ENCODE data around the gene TAS2R50.

Gene TAS2R50

DNA sequence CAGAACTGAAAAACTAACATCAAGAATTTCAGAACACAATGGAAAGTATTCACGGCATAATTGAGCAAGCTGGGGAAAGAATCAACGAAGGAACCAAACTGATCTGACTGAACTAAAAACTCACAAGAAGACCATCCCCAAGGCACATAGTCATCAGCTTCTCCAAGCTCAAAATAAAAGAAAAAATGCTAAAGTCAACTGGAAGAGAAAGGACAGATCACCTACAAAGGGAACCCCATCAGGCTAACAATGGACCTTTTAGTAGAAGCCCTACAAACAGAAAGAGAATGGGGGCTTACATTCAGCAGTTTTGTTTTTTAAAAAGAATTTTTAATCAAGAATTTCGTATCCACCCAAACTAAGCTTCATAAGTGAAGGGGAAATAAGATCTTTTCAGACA lies 11.7 kb downstream of the TAS2R50 start:
- DNase-seq (ENCODE audit: low read depth), result no peak
- no peak for TF ChIP-seq CTCF (conservative IDR thresholded peaks at IDR 0.05; ENCODE audit: low read depth, low read length)
- H3K4me3 ChIP-seq (ENCODE audit: low read length), result no peak overlapping the region

GRCh38 chr12:10968765-10969456 lies 17.8 kb downstream of the TAS2R50 start:
- DNase-seq (ENCODE audit: low read depth), result peak; percentile 39
- no peak for TF ChIP-seq CTCF (conservative IDR thresholded peaks at IDR 0.05; ENCODE audit: low read depth, low read length)
- no peak overlapping the region for H3K4me3 ChIP-seq (ENCODE audit: low read length)

DNA sequence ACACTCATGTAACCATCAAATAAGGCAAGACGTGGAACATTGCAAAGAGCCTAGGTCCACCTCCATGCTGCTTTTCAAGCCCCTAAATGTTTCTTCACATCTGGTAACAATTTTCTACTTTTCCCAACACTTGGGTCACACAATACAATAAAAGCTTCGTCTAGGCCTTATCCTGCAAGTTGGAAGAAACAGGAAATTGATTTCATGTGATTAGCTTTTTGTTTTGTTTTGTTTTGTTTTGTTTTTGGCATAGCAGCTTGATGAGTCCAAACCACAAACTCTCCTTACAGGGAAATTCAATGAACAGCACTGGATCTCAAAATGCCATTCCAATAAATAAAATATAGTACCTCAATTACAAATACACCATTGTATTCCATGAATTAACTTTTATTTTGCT lies 19.3 kb downstream of the TAS2R50 start:
- H3K4me3 ChIP-seq (ENCODE audit: low read length), result no peak overlapping the region
- no peak for DNase-seq (ENCODE audit: low read depth)
- no peak for TF ChIP-seq CTCF (conservative IDR thresholded peaks at IDR 0.05; ENCODE audit: low read depth, low read length)

GRCh38 chr12:10966314-10966713 lies 20.4 kb downstream of the TAS2R50 start:
- DNase-seq (ENCODE audit: low read depth), result no peak
- TF ChIP-seq CTCF (conservative IDR thresholded peaks at IDR 0.05; ENCODE audit: low read depth, low read length), result no peak
- no peak overlapping the region for H3K4me3 ChIP-seq (ENCODE audit: low read length)

- no peak for TF ChIP-seq CTCF (conservative IDR thresholded peaks at IDR 0.05; ENCODE audit: low read depth, low read length)
- no peak overlapping the region for H3K4me3 ChIP-seq (ENCODE audit: low read length)
- DNase-seq (ENCODE audit: low read depth), result no peak
Measured at GRCh38 chr12:10965476-10965875, 21.2 kb downstream of the TAS2R50 start.

DNA sequence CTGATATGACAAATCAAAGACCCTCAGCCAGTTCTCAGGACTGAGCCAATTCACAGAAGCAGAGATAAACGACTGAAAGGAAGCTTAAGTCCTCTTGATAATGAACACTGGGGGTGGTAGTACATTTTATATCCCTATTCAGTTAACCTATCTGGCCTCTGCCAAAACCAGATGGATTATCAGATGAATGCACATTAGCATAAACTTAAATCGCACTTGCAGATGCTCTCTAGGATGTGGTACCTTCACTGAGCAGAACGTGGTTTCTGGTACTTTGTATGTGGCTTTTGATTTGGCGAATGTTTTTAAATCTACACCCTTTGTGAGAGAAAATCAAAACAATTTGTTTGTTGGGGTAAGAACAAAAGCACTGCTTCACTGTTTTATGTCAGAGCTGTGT lies 26.5 kb downstream of the TAS2R50 start:
- H3K4me3 ChIP-seq (ENCODE audit: low read length), result no peak overlapping the region
- DNase-seq (ENCODE audit: low read depth), result no peak
- TF ChIP-seq CTCF (conservative IDR thresholded peaks at IDR 0.05; ENCODE audit: low read depth, low read length), result no peak

DNA sequence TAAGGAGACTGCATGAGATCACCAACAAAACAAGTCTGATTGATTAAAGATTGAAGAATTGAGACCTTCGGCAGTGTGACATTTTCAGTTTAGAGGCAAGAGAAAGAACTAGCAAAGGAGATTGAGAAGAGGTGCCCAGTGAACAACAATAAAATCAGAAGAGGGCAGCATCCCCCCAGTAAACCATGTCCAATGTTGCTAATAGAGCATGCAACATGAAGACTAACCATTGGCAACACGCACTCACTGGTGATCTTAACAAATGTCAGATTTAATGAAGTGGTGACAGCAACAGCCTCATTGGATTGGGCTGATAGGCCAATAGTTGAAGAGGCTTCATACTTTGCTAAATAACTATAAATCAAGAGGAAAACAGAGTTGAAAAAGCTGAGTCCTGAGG lies 26.9 kb downstream of the TAS2R50 start:
- no peak for DNase-seq (ENCODE audit: low read depth)

More for the DNA sequence above, 26.9 kb downstream of the TAS2R50 start:
- no peak overlapping the region for H3K4me3 ChIP-seq (ENCODE audit: low read length)
- no peak for TF ChIP-seq CTCF (conservative IDR thresholded peaks at IDR 0.05; ENCODE audit: low read depth, low read length)

Measured in retinal pigment epithelial cell (primary cell).